Measurements from ENCODE around the gene CMYA5. TPM values are rescaled to one million over a fixed set of nuclear protein-coding genes. Genes with fewer than 3 reads are reported as not detected.

CMYA5 gene
- total RNA-seq, 1 donor from 2014 or later, result 0.35 TPM

GRCh38 chr5:79831381-79832309 is 142.0 kb downstream of the CMYA5 start:
- DNase-seq (ENCODE audit: low read depth), result no peak
- no peak for TF ChIP-seq CTCF (conservative IDR thresholded peaks at IDR 0.05; ENCODE audit: low read depth, low read length)
- no peak overlapping the region for H3K4me3 ChIP-seq (ENCODE audit: low read depth, low read length)

GRCh38 chr5:79832911-79833310 is 143.3 kb downstream of the CMYA5 start:
- DNase-seq (ENCODE audit: low read depth), result no peak
- no peak for TF ChIP-seq CTCF (conservative IDR thresholded peaks at IDR 0.05; ENCODE audit: low read depth, low read length)
- H3K4me3 ChIP-seq (ENCODE audit: low read depth, low read length), result no peak overlapping the region

GRCh38 chr5:79834098-79834753 is 144.6 kb downstream of the CMYA5 start:
- no peak overlapping the region for H3K4me3 ChIP-seq (ENCODE audit: low read depth, low read length)
- TF ChIP-seq CTCF (conservative IDR thresholded peaks at IDR 0.05; ENCODE audit: low read depth, low read length), result no peak
- no peak for DNase-seq (ENCODE audit: low read depth)

- no peak overlapping the region for H3K4me3 ChIP-seq (ENCODE audit: low read depth, low read length)
- no peak for DNase-seq (ENCODE audit: low read depth)
- TF ChIP-seq CTCF (conservative IDR thresholded peaks at IDR 0.05; ENCODE audit: low read depth, low read length), result no peak
Observed at GRCh38 chr5:79834754-79835714, 145.4 kb downstream of the CMYA5 start.

- H3K4me3 ChIP-seq (ENCODE audit: low read depth, low read length), result no peak overlapping the region
- TF ChIP-seq CTCF (conservative IDR thresholded peaks at IDR 0.05; ENCODE audit: low read depth, low read length), result no peak
- no peak for DNase-seq (ENCODE audit: low read depth)
Observed at GRCh38 chr5:79837761-79838551, 148.3 kb downstream of the CMYA5 start.
